NT2/D1 (cell line): ENCODE measurements around the gene NAA60.

Experiments
- DNase-seq: peaks from one replicate; pipeline ENCODE4 v3.0.0-alpha.2; 2011; ENCODE audit warnings: low read depth, low spot score
- H3K27me3 ChIP-seq: 2 replicates; pipeline ENCODE4 v1.6.0; 2011; ENCODE audit warnings: mild to moderate bottlenecking; ENCODE audit not compliant: insufficient read length, insufficient read depth
- H3K36me3 ChIP-seq: 2 replicates; pipeline ENCODE4 v1.6.1; 2011; ENCODE audit warnings: mild to moderate bottlenecking, low read length, mixed read lengths; ENCODE audit not compliant: insufficient read depth, insufficient read length
- H3K4me1 ChIP-seq: 2 replicates; pipeline ENCODE4 v1.5.1; 2011; ENCODE audit not compliant: insufficient read depth, insufficient read length
- H3K4me3 ChIP-seq: 2 replicates; pipeline ENCODE4 v1.5.1; 2011; ENCODE audit warnings: low read depth; ENCODE audit not compliant: insufficient read length
- H3K9ac ChIP-seq: 2 replicates; pipeline ENCODE4 v1.6.0; 2011; ENCODE audit warnings: low read depth; ENCODE audit not compliant: insufficient read length
- H3K9me3 ChIP-seq: 2 replicates; pipeline ENCODE4 v1.5.1; 2011; ENCODE audit warnings: mild to moderate bottlenecking, low read length; ENCODE audit not compliant: insufficient read depth
- SUZ12 ChIP-seq: IDR thresholded peaks from 2 replicates; pipeline ENCODE4 v1.6.1; 2011; ENCODE audit not compliant: insufficient read length, insufficient read depth; ENCODE audit errors: extremely low read depth
- YY1 ChIP-seq: IDR thresholded peaks from 2 replicates; pipeline ENCODE4 v1.6.1; 2011; ENCODE audit not compliant: insufficient read length, insufficient read depth
- ZNF274 ChIP-seq: IDR thresholded peaks from 2 replicates; pipeline ENCODE4 v1.6.1; 2011; ENCODE audit warnings: mild to moderate bottlenecking, low read depth, low read length

The NAA60 gene

DNA sequence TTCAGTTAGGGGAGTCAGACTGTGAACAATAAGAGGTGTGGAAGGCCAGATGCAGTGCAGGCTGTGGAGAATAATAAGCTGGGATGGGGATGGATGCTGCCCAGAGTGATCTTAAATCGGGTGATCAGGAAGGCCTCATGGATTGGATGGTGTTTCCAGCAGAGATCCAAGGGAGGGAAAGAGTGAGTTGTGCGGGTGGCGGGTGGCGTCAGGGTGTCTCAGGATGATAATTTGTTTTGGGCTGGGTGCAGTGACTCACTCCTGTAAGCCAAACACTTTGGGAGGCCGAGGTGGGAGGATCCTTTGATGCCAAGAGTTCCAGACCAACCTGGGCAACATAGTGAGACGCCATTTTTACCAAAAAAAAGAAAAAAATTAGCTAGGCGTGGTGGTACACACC, 65.3 kb downstream of the NAA60 start:
- Histone ChIP-seq H3K9me3 (no peaks in the 10 kb centered on the region), H3K9ac (no peak overlapping the region), H3K4me1 (peaks cover 6% of the 10 kb centered on the region), H3K4me3 (no peak overlapping the region), H3K27me3 (no peaks in the 10 kb centered on the region), H3K36me3 (peaks cover 73% of the 10 kb centered on the region)
- TF ChIP-seq SUZ12 (no peak), YY1 (no peak), ZNF274 (no peak)
- DNase-seq: no peak

DNA sequence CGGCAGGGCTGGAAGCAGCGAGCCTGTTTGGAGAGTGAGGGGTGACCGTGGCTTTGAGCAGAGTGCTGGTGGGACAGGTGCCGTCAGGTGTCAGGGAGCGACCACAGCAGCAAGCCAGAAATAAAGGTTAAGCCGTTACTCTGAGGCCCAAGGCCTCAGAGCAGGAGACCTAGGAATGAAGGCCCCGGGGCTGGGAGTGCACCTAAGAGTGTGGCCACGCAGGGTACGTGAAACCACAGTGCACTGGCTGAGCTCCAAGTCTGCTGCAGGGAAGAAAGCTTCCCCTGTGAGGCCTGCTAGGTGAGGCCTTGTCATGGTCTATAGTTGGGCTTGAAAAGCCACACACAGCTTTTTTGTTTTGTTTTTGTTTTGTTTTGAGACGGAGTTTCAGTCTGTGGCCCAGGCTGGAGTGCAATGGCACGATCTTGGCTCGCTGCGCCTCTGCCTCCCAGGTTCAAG, 66.0 kb downstream of the NAA60 start:
- no peak for DNase-seq
- Histone ChIP-seq H3K9me3 (no peaks in the 10 kb centered on the region), H3K4me1 (peaks cover 6% of the 10 kb centered on the region), H3K4me3 (no peak overlapping the region), H3K27me3 (no peaks in the 10 kb centered on the region), H3K36me3 (peaks cover 79% of the 10 kb centered on the region), H3K9ac (no peak overlapping the region)
- TF ChIP-seq SUZ12 (no peak), YY1 (no peak), ZNF274 (no peak)

DNA sequence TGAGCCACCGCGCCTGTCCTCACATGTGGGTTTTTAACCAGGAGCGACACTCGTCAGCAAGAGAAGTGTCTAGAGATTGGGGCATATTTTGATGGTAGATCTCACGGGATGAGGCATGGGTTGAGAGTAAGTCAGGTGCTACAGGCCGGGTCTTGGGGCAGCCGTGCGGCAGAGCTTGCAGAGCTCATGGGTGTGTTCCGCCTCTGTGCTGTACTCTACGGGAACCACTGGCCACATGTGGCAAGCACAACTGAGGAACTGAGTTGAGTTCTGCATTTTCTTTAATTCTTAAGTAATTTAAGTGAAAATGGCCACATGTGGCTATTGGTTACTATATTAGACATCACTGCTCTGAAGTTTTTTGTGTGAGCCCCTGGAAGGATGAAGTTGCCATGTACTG, 66.9 kb downstream of the NAA60 start:
- H3K27me3 ChIP-seq: no peaks in the 10 kb centered on the region
- peaks cover 82% of the 10 kb centered on the region for H3K36me3 ChIP-seq
- no peak for DNase-seq
- no peak for TF ChIP-seq YY1
- TF ChIP-seq SUZ12: no peak
- no peak for TF ChIP-seq ZNF274
- no peaks in the 10 kb centered on the region for H3K9me3 ChIP-seq
- no peak overlapping the region for H3K4me3 ChIP-seq
- peaks cover 6% of the 10 kb centered on the region for H3K4me1 ChIP-seq
- H3K9ac ChIP-seq: no peak overlapping the region

DNA sequence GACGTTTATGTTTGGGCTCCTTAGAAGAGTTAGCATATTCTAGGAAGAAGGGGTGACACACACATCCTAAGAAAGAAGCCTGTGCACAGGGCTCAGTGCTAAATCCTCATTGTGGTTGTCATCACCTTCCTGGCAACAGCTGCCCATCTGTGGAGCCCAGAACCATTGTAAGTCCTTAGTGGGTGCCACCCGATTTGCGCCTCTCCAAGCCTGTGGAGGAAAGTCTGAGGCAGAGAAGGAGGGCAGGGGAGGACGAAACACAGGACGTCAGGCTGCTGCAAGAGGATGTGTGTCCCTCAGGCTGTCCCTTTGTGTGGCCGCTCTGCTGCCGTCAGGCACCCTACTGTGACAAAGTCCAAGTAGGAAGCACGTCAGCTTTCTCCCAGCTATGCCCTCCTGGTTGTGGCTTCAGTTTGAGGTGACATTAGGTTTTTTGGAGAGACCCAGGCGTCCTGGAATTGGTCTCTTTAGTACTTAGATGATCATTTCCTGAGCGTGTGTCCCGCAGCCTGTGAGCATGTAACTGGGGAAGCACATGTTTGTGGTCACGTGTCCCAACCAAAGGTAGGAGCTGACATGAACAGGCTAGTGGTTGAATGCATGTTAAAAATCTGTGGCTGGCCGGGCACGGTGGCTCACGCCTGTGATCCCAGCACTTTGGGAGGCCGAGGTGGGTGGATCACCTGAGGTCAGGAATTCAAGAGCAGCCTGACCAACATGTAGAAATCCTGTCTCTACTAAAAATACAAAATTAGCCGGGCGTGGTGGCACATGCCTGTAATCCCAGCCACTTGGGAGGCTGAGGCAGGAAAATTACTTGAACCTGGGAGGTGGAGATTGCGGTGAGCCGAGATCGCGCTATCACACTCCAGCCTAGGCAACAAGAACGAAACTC, 68.1 kb downstream of the NAA60 start:
- H3K9ac ChIP-seq: no peak overlapping the region
- H3K27me3 ChIP-seq: no peaks in the 10 kb centered on the region
- no peak for DNase-seq
- H3K4me3 ChIP-seq: no peak overlapping the region
- H3K9me3 ChIP-seq: no peaks in the 10 kb centered on the region
- peaks cover 6% of the 10 kb centered on the region for H3K4me1 ChIP-seq
- TF ChIP-seq ZNF274 (no peak), SUZ12 (no peak)
- H3K36me3 ChIP-seq: peaks cover 83% of the 10 kb centered on the region

DNA sequence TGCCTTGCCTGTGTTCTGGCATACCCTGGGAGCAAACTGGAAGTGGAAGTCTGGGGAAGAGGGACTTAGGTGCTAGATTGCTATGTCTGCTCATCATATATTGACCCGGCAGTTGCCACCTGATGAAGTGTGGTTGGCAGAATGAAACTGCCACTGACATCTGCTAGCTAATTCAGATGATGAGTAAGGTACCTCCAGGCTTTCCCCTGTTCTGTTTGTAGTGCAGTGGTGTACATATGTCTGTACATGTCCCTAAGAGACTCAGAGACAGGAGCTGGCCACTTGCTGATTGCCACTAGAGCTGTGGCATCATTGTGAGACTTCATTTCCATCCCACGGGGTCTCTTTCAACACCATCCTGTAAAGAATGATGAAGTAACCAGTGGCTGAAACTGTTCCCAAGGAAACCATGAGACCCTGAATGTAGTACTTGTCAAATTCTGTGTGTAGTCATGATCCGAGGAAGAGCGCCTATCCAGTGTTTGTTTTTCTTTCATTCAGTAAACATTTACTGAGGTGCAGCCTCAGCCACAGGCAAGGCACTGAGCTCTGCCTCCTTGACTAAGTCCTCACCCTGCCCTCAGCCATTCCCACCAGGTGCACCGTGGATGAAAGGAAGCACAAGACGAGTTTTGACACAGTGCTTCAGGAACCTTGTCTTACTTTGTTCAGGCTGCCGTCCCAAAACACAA, 70.6 kb downstream of the NAA60 start:
- Histone ChIP-seq H3K27me3 (no peaks in the 10 kb centered on the region), H3K4me3 (no peak overlapping the region)
- no peak for DNase-seq

DNA sequence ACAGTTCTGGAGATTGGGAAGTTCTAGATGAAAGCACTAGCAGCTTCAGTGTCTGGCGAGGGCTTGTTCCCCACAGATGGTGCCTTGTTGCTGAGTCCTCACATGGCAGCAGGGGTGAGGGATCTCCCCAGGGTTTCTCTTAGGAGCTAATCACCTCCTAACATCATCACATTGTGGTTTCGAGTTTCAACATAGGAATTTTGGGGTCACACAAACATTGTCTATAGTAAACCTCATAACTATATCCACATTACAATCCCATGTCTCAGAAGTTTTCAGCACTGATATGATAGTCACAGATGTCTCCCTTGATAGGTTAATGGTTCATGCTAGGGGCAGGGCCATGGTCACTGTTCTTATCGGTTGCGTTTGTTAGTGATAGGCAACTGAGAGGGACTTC, 71.1 kb downstream of the NAA60 start:
- Histone ChIP-seq H3K9me3 (no peaks in the 10 kb centered on the region), H3K4me1 (peaks cover 6% of the 10 kb centered on the region), H3K9ac (no peak overlapping the region), H3K4me3 (no peak overlapping the region), H3K27me3 (no peaks in the 10 kb centered on the region), H3K36me3 (peaks cover 85% of the 10 kb centered on the region)
- TF ChIP-seq YY1 (no peak), SUZ12 (no peak), ZNF274 (no peak)
- no peak for DNase-seq

More for the DNA sequence above, 70.6 kb downstream of the NAA60 start:
- H3K9ac ChIP-seq: no peak overlapping the region
- peaks cover 85% of the 10 kb centered on the region for H3K36me3 ChIP-seq
- TF ChIP-seq ZNF274: no peak
- TF ChIP-seq SUZ12: no peak
- no peak for TF ChIP-seq YY1
- H3K4me1 ChIP-seq: peaks cover 6% of the 10 kb centered on the region
- H3K9me3 ChIP-seq: no peaks in the 10 kb centered on the region

DNA sequence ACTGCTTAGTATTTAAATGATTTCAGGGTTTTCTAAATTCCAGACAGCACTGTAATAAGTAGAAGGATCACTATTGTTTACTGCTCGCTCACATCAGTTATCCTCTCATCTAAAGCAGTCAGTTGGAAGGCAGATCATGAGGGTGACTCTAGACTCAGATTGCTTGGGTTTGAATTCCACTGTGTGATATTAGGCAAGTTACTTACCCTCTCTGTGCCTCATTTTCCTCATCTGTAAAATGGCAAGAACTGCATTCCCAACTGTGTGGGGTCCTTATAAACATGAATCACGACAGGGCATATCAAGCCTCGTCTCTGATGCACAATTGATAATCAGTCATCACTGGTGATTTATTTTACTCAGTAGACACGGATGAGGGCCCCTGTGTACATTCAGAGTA, 72.4 kb downstream of the NAA60 start:
- Histone ChIP-seq H3K4me1 (peaks cover 6% of the 10 kb centered on the region), H3K27me3 (no peaks in the 10 kb centered on the region)
- no peak for TF ChIP-seq ZNF274
- TF ChIP-seq SUZ12: no peak
- TF ChIP-seq YY1: no peak

More for the DNA sequence above, 72.4 kb downstream of the NAA60 start:
- no peak for DNase-seq
- Histone ChIP-seq H3K9me3 (no peaks in the 10 kb centered on the region), H3K36me3 (peaks cover 87% of the 10 kb centered on the region), H3K9ac (no peak overlapping the region), H3K4me3 (no peak overlapping the region)
